Body of pancreas (tissue), 4 donors: ENCODE measurements around the gene RLBP1. TPM values are rescaled to one million over a fixed set of nuclear protein-coding genes. Genes with fewer than 3 reads are reported as not detected.
A peak's percentile ranks its signal among the peaks of the same experiment; 100 is the strongest.

Source experiments
- ATAC-seq: fragments of 150-250 bp; one replicate; pipeline ENCODE4 v1.9.1; 2016
- DNase-seq, 4 donors: peaks; one replicate each; pipeline ENCODE4 v3.0.0-alpha.2; 2019
- H3K27ac ChIP-seq, 4 donors: fragments of 200-600 bp; sonication (generic); 1 replicate in 3 of 4; 2 replicates in 1 of 4; pipeline versions ENCODE4 v1.5.1 to v1.6.1; 2016 to 2019; ENCODE audit warnings: mild to moderate bottlenecking in 1 of 4, mixed read lengths in 1 of 4, moderate library complexity in 1 of 4
- H3K27me3 ChIP-seq, 2 donors: fragments of 200-600 bp; sonication (generic); one replicate each; pipeline ENCODE4 v1.6.0; 2016; ENCODE audit warnings: mild to moderate bottlenecking in 1 of 2
- H3K36me3 ChIP-seq, 2 donors: fragments of 200-600 bp; sonication (generic); replicated peaks in 1 of 2; 2 replicates each; pipeline ENCODE4 v1.5.1; 2016; ENCODE audit warnings: low read depth in 2 of 2; ENCODE audit not compliant: insufficient read depth in 1 of 2
- H3K4me1 ChIP-seq: fragments of 200-600 bp; sonication (generic); one replicate; pipeline ENCODE4 v1.6.0; 2016
- H3K4me3 ChIP-seq, 2 donors: fragments of 200-600 bp; sonication (generic); 1 replicate in 1 of 2; 2 replicates in 1 of 2; pipeline ENCODE4 v1.5.1; 2016 to 2019
- H3K9me3 ChIP-seq, 3 donors: fragments of 200-600 bp; sonication (generic); 1 replicate in 2 of 3; 2 replicates in 1 of 3; pipeline ENCODE4 v1.5.1; 2016
- CTCF ChIP-seq, 7 experiments: fragments of 450-650 bp in 4 of 7; fragments of 200-600 bp in 3 of 7; sonication (generic) in 3 of 7; IDR thresholded peaks; one replicate each; pipeline ENCODE4 v1.5.1; 2016 to 2019; ENCODE audit warnings: antibody characterized with exemption in 7 of 7
- POLR2A ChIP-seq, 3 donors: fragments of 450-650 bp; IDR thresholded peaks; one replicate each; pipeline ENCODE4 v1.6.1; 2016; ENCODE audit warnings: antibody characterized with exemption in 3 of 3, mild to moderate bottlenecking in 2 of 3
- WGBS, 2 donors: methylation state at CpG; one replicate each; pipeline ENCODE4 v1.1.5; 2017; 5-methylcytosine and 5-hydroxymethylcytosine counted together
- intact Hi-C: fragments of 100-400 bp; cut with DNase I; formaldehyde crosslinking; loops from one replicate; pipeline ENCODE4 v1.15.1; 2023
- total RNA-seq, 2 donors: library from RNA; depleted of rRNA; stranded (reverse); fragments of >200 nt; gene quantifications; one replicate each; pipeline ENCODE4 v1.1.0, GENCODE V29; 2016

RLBP1 gene
- total RNA-seq, 2 donors from 2014 or later, result not detected

- no peak for ATAC-seq
- Histone ChIP-seq H3K36me3 (no peaks in the 10 kb centered on the region), H3K4me3 (no peak overlapping the region), H3K4me1 (peaks cover 55% of the 10 kb centered on the region), H3K9me3 (no peaks in the 10 kb centered on the region), H3K27me3 (no peaks in the 10 kb centered on the region), H3K27ac (no peak overlapping the region)
- 88 to 89% methylated on average over 20 of the region's 20 CpGs for WGBS, 2 donors
- no peak for TF ChIP-seq CTCF (IDR thresholded peaks at IDR 0.05)
- no peak for TF ChIP-seq POLR2A (IDR thresholded peaks at IDR 0.05)
- intact Hi-C loops, result no loop called here
- DNase-seq, result no peak
Observed at GRCh38 chr15:89201465-89202005, 19.8 kb downstream of the RLBP1 start.

GRCh38 chr15:89200182-89200581 is 21.2 kb downstream of the RLBP1 start:
- peak in 3 of 4 donors; percentile 7 to 33 (median 27) for DNase-seq
- WGBS, 2 donors, result 87 to 91% methylated on average over 7 to 12 of the region's 12 CpGs
- Histone ChIP-seq H3K4me1 (peaks cover 57% of the 10 kb centered on the region), H3K9me3 (no peaks in the 10 kb centered on the region), H3K4me3 (no peak overlapping the region), H3K36me3 (peaks cover 3 to 5% of the 10 kb centered on the region in 2 donors), H3K27ac (peak overlapping the region in 2 of 4 donors; percentile 85), H3K27me3 (no peaks in the 10 kb centered on the region)
- TF ChIP-seq CTCF (IDR thresholded peaks at IDR 0.05) (no peak), POLR2A (IDR thresholded peaks at IDR 0.05) (no peak)
- intact Hi-C loops, result no loop called here
- no peak for ATAC-seq

GRCh38 chr15:89199746-89200145 is 21.6 kb downstream of the RLBP1 start:
- Histone ChIP-seq H3K4me3 (no peak overlapping the region), H3K27me3 (no peaks in the 10 kb centered on the region), H3K27ac (peak overlapping the region; percentile 56 to 85 (median 80)), H3K4me1 (peaks cover 53% of the 10 kb centered on the region), H3K9me3 (no peaks in the 10 kb centered on the region), H3K36me3 (peaks cover 3 to 7% of the 10 kb centered on the region in 2 donors)
- DNase-seq (peak in 1 of 4 donors; percentile 35), ATAC-seq (no peak)
- 36 to 46% methylated on average over 6 of the region's 6 CpGs for WGBS, 2 donors
- intact Hi-C loops, result no loop called here
- TF ChIP-seq POLR2A (IDR thresholded peaks at IDR 0.05) (no peak), CTCF (IDR thresholded peaks at IDR 0.05) (no peak)

GRCh38 chr15:89198934-89199333 is 22.4 kb downstream of the RLBP1 start:
- H3K27me3 ChIP-seq, result no peaks in the 10 kb centered on the region
- intact Hi-C loops, result no loop called here
- peaks cover 49% of the 10 kb centered on the region for H3K4me1 ChIP-seq
- peaks cover 3 to 12% of the 10 kb centered on the region in 2 donors for H3K36me3 ChIP-seq
- H3K4me3 ChIP-seq, result no peak overlapping the region
- TF ChIP-seq CTCF (IDR thresholded peaks at IDR 0.05), result no peak
- peak in 1 of 3 donors; percentile 27 for TF ChIP-seq POLR2A (IDR thresholded peaks at IDR 0.05)
- WGBS, 2 donors, result 24 to 33% methylated on average over 3 of the region's 3 CpGs
- H3K9me3 ChIP-seq, result no peaks in the 10 kb centered on the region
- peak overlapping the region; percentile 61 to 85 (median 80) for H3K27ac ChIP-seq
- DNase-seq, result peak in 2 of 4 donors; percentile 48 to 55
- ATAC-seq, result peak; percentile 45

- no peak overlapping the region for H3K4me3 ChIP-seq
- WGBS, 2 donors, result 60 to 64% methylated on average over 2 of the region's 2 CpGs
- intact Hi-C loops, result no loop called here
- peaks cover 3 to 16% of the 10 kb centered on the region in 2 donors for H3K36me3 ChIP-seq
- H3K4me1 ChIP-seq, result peaks cover 49% of the 10 kb centered on the region
- H3K27ac ChIP-seq, result peak overlapping the region; percentile 61 to 85 (median 80)
- ATAC-seq, result no peak
- TF ChIP-seq POLR2A (IDR thresholded peaks at IDR 0.05) (no peak), CTCF (IDR thresholded peaks at IDR 0.05) (no peak)
- no peaks in the 10 kb centered on the region for H3K27me3 ChIP-seq
- no peaks in the 10 kb centered on the region for H3K9me3 ChIP-seq
- no peak for DNase-seq
Observed at GRCh38 chr15:89198196-89198595, 23.2 kb downstream of the RLBP1 start.
